ENCODE data around the gene ASIC4.
A peak's percentile ranks its signal among the peaks of the same experiment; 100 is the strongest.

The ASIC4 gene

DNA sequence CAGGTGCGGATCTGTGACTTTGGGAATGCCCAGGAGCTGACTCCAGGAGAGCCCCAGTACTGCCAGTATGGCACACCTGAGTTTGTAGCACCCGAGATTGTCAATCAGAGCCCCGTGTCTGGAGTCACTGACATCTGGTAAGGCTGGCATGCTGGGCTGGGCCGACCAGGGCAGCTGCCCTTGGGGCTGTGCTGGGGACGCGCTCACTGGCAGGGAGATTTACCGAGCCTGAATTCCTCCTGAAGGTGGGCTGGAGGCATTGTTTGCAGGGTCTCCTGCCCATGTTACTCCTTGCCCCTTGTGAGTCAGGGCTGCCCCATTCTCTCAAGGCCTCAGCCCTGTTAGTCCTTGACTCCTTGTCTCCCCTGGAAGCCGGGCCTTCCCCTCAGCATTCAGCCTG is 34.3 kb upstream of the ASIC4 start:
- no peak for DNase-seq (ENCODE audit: low read depth in 2 of 2)

DNA sequence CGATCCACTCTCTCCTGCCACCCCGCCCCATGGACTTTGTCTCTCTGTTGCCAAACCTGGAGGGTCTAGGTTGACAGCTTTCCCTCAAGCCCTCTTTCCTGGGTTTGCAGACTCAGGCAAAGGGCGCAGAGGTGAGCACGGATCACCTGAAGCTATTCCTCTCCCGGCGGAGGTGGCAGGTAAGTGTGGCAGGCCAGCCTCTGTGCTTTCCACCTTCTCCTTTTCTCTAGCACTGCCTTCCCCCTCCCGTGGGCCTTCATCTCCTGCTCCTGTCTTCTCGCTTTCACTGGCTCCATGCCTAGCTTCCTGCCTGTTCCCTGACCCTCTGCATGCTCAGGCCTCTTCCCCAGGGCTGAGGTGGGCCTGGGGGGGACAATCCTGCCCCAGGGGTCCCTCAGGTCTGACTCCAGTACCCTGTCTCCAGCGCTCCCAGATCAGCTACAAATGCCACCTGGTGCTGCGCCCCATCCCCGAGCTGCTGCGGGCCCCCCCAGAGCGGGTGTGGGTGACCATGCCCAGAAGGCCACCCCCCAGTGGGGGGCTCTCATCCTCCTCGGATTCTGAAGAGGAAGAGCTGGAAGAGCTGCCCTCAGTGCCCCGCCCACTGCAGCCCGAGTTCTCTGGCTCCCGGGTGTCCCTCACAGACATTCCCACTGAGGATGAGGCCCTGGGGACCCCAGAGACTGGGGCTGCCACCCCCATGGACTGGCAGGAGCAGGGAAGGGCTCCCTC is 31.4 kb upstream of the ASIC4 start:
- no peak for DNase-seq (ENCODE audit: low read depth in 2 of 2)

DNA sequence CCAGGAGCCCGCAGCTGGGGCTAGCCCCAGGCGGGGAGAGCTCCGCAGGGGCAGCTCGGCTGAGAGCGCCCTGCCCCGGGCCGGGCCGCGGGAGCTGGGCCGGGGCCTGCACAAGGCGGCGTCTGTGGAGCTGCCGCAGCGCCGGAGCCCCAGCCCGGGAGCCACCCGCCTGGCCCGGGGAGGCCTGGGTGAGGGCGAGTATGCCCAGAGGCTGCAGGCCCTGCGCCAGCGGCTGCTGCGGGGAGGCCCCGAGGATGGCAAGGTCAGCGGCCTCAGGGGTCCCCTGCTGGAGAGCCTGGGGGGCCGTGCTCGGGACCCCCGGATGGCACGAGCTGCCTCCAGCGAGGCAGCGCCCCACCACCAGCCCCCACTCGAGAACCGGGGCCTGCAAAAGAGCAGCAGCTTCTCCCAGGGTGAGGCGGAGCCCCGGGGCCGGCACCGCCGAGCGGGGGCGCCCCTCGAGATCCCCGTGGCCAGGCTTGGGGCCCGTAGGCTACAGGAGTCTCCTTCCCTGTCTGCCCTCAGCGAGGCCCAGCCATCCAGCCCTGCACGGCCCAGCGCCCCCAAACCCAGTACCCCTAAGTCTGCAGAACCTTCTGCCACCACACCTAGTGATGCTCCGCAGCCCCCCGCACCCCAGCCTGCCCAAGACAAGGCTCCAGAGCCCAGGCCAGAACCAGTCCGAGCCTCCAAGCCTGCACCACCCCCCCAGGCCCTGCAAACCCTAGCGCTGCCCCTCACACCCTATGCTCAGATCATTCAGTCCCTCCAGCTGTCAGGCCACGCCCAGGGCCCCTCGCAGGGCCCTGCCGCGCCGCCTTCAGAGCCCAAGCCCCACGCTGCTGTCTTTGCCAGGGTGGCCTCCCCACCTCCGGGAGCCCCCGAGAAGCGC is 30.6 kb upstream of the ASIC4 start:
- no peak for DNase-seq (ENCODE audit: low read depth in 2 of 2)

DNA sequence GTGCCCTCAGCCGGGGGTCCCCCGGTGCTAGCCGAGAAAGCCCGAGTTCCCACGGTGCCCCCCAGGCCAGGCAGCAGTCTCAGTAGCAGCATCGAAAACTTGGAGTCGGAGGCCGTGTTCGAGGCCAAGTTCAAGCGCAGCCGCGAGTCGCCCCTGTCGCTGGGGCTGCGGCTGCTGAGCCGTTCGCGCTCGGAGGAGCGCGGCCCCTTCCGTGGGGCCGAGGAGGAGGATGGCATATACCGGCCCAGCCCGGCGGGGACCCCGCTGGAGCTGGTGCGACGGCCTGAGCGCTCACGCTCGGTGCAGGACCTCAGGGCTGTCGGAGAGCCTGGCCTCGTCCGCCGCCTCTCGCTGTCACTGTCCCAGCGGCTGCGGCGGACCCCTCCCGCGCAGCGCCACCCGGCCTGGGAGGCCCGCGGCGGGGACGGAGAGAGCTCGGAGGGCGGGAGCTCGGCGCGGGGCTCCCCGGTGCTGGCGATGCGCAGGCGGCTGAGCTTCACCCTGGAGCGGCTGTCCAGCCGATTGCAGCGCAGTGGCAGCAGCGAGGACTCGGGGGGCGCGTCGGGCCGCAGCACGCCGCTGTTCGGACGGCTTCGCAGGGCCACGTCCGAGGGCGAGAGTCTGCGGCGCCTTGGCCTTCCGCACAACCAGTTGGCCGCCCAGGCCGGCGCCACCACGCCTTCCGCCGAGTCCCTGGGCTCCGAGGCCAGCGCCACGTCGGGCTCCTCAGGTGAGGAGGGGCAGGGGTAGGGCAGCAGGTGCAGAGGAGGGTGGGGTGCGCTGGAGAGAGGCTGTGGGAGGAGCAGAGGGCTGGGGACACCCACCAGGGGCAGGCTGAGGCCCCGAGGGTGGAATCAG is 29.7 kb upstream of the ASIC4 start:
- no peak for DNase-seq (ENCODE audit: low read depth in 2 of 2)

DNA sequence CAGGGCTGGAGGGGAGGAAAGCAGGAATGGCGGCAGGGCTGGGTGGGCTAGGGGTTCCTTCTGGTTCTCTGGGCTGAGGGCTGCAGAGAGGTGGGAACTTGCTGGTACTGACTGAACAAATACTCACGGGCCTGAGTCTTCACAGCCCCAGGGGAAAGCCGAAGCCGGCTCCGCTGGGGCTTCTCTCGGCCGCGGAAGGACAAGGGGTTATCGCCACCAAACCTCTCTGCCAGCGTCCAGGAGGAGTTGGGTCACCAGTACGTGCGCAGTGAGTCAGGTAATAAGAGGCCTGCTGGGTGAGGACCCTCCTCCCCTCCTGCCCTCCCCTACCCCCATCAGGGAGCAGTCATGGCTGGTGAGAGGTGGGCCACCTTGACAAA is 29.1 kb upstream of the ASIC4 start:
- DNase-seq (ENCODE audit: low read depth in 2 of 2): no peak

DNA sequence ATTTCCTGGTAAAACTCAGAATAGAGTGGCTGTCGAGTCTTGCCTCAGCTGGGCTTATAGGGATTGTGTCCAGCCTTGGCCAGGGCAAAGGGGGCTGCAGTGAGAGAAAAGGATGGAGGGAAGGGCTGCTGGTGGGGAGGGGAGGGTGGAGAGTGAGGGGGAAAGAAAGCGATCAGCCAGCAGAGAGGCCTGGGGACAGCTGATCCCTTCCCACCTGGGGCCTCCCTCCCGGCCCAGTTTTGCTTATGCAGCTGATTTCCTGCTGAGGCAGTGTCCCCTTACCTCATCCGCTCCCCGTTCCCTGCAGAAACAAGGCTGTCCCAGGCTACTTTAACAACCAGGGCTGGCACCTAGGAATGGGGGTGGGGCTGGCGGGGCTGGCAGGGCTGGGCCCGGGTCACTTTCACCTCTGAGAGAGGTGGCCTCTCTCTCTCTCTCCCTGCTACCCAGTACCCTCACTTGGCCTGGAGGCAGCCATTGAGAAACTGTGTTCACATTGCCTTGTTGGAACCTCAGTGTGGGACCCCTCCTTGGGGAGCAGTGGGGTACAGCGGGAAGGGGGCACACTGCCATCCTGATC is 27.8 kb upstream of the ASIC4 start:
- no peak for DNase-seq (ENCODE audit: low read depth in 2 of 2)

DNA sequence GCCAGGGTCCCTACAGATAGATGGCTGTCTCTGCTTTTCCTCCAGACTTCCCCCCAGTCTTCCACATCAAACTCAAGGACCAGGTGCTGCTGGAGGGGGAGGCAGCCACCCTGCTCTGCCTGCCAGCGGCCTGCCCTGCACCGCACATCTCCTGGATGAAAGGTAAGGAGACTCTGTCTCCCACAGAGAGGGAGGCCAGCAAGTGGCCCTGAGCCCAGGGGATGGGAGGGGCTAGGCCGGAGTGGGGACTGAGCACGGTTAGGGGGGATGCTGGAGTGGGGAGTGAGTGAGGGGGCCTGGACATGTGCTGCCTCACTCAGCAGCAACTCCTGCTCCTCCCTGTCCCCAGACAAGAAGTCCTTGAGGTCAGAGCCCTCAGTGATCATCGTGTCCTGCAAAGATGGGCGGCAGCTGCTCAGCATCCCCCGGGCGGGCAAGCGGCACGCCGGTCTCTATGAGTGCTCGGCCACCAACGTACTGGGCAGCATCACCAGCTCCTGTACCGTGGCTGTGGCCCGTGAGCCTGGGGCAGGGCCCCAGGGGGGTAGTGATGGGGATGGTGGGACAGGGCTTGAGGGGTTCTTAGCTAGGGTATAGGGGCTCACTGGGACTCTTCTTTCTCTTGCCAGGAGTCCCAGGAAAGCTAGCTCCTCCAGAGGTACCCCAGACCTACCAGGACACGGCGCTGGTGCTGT is 26.0 kb upstream of the ASIC4 start:
- no peak for DNase-seq (ENCODE audit: low read depth in 2 of 2)

DNA sequence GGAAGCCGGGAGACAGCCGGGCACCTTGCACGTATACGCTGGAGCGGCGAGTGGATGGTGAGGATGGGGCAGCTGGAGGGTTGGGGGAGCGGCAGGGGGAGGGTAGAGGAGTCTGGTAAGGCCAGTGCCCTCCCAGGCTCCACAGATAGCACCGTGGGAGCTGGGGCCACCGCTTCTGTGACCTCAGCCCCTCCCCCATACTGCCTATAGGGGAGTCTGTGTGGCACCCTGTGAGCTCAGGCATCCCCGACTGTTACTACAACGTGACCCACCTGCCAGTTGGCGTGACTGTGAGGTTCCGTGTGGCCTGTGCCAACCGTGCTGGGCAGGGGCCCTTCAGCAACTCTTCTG is 25.5 kb upstream of the ASIC4 start:
- no peak for DNase-seq (ENCODE audit: low read depth in 2 of 2)

DNA sequence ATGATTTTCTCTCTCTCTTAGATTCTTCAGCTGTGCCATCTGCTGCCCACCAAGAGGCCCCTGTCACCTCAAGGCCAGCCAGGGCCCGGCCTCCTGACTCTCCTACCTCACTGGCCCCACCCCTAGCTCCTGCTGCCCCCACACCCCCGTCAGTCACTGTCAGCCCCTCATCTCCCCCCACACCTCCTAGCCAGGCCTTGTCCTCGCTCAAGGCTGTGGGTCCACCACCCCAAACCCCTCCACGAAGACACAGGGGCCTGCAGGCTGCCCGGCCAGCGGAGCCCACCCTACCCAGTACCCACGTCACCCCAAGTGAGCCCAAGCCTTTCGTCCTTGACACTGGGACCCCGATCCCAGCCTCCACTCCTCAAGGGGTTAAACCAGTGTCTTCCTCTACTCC is 25.0 kb upstream of the ASIC4 start:
- DNase-seq (ENCODE audit: low read depth in 2 of 2): no peak

DNA sequence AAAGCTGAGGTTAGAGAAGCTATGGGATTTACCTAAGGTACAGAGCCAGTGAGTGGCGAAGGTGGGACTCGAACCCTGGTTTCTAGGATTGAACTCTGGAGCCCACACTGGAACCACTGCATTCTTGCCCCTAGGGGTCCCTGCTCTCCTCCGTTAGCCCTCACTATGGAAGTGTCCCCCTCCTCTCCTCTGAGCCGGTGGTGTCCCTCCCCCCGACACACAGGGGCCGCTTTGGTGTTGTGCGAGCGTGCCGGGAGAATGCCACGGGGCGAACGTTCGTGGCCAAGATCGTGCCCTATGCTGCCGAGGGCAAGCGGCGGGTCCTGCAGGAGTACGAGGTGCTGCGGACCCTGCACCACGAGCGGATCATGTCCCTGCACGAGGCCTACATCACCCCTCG is 24.1 kb upstream of the ASIC4 start:
- DNase-seq (ENCODE audit: low read depth in 2 of 2): no peak

DNA sequence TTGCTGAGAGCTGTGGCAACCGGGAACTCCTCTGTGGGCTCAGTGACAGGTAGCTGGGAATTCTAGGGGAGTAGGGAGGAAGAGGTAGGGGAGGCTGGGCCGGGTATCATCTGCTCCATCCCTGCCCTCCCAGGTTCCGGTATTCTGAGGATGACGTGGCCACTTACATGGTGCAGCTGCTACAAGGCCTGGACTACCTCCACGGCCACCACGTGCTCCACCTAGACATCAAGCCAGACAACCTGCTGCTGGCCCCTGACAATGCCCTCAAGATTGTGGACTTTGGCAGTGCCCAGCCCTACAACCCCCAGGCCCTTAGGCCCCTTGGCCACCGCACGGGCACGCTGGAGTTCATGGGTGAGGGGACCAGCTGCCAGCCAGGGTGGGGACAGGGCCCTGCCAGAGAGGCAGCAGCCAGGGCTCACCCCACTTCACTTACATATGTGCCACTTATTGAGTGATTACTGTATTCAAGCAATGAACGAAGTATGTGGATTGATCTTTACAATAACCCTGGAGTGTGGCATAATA is 23.6 kb upstream of the ASIC4 start:
- DNase-seq (ENCODE audit: low read depth in 2 of 2): no peak

DNA sequence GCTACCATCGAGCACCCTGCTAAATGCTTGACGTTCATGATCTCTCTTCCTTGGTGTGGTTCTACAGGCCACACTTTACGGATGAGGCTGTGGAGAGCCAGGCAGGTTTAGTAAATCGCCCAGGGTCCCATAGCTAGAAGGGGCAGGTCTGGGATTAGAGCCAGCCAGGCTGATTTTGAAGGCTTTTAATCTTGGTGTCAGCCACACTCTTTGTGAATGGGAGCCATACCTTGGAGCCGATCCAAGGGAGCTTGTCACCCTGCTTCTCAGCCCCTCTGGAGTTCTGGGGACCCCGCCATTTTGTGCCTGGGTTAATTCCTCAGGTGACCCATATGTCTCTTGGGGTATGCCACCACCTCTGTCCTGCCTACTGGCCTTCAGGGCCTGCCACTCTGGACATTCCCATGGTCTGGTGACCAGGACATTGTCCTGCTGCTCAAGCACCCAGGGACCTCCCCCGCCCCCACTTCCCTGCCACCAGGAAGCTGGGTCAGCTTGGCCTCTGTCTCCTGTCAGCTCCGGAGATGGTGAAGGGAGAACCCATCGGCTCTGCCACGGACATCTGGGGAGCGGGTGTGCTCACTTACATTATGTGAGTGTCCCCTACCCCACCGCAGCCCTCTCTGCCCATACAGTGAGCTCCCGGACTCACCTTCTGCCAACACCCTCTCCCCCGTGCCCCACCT is 22.9 kb upstream of the ASIC4 start:
- no peak for DNase-seq (ENCODE audit: low read depth in 2 of 2)

DNA sequence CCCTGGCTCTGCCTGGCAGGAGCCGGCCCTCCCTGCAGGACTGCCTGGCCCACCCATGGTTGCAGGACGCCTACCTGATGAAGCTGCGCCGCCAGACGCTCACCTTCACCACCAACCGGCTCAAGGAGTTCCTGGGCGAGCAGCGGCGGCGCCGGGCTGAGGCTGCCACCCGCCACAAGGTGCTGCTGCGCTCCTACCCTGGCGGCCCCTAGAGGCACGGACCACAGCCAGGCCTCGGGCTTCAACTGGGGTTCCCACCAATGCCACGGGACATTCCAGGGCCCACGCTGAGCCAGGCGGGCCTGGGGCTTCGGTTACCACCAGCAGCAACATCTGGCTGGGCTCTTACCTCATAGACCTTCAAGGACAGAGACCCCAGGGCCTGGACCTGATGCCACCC is 21.7 kb upstream of the ASIC4 start:
- DNase-seq (ENCODE audit: low read depth in 2 of 2): no peak

DNA sequence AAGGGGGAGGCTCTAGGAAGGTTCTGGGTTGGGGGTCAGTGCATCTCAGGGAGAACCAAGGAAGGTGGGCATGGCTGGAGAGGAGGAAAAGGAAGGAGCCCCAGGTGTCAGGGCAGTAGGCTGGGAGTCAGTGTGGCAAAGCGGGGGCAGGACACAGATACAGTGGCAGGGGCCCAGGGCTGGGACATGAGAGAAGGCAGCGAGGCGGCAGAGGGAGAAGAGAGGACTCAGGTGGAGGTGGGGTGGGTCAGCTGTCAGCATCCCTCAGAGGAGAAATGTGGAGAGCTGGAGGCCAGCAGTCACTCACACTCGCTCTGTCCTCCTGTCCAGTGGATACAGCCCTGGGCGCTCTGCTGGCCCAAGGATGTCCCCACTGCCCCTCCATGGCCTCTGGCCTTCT is 21.2 kb upstream of the ASIC4 start:
- DNase-seq (ENCODE audit: low read depth in 2 of 2): no peak

DNA sequence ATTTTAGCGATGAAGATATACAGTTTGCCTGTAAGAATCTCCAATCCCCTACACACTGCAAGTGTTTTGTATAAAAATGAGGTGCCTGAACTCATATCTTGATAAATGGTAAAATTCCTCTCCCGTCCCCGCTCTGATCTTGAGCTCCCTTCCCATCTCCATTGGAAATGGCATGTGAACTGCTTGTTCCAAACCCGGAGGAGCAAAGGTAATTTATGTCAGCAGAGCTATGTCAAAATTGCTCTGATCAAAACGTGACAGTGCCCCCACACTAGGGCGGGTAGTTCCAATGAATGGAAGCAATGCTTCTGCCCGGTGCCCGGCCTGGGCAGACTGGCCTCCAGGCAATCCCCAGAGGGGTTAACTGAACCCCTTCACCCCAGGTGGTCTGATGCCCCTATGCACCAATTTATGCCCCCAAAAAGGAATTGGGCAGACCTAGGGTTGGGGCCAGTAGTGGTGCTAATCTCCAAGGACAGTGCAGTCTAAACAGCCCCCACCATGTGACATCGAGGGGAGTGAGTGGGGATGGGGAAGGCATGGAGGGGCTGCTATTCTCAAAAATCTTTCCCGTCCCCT is 19.2 kb upstream of the ASIC4 start:
- DNase-seq (ENCODE audit: low read depth in 2 of 2): no peak

DNA sequence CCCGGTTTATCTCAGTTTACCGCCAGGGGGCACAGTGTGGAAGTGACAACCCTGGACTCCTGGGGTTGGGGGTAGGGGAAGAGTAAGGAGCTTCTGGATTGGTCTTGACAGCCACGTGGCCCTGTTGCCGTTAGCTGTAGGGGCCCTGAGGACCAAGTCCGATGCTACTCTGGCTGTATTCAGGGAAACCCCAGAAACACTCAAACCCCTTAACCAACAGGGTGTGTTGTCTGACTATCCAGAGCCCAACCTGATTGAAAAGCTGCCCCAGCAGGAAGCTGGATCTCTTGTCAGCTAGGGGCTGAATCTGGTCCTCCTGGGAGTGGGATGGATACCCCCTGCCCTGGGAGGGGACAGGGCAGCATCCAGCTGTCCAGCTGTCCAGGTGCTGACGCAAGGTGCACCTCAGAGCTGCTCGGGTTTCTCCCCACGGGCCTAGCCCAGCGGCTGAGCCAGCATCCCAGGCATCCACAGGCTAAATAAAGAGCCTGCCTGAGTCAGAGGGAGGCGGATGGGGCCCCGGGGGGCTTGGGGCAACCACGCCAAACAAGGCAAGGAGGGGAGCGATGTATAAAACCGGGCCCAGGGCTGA is 18.7 kb upstream of the ASIC4 start:
- DNase-seq (ENCODE audit: low read depth in 2 of 2): peak in 1 of 2 donors; percentile 13

DNA sequence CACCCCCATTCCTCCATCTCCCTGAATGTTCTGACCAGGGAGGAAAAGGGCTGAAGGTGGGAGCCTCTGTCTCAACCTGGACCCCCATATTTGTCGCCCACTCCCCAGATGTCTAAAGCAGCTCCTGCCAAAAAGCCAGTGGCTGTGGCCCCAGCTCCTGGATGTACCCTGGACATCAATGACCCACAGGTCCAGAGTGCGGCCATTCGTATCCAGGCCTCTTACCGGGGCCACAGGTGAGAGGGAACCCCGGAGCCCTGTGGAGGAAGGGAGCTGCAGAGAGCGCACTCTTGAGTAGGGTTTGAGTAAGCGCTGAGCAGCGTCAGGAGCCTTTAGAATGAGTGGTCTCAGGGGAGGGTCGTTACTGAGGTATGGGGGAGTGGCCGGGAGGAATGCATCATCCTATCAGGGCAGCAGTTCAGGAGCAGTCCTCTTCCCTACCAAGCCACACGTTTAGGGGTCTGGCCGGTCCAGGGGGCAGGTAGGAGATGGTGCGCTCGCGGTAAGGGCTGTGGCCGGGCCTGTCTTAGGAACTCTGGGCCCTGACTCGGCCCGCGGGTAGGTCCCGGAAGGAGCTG is 17.9 kb upstream of the ASIC4 start:
- no peak for DNase-seq (ENCODE audit: low read depth in 2 of 2)

DNA sequence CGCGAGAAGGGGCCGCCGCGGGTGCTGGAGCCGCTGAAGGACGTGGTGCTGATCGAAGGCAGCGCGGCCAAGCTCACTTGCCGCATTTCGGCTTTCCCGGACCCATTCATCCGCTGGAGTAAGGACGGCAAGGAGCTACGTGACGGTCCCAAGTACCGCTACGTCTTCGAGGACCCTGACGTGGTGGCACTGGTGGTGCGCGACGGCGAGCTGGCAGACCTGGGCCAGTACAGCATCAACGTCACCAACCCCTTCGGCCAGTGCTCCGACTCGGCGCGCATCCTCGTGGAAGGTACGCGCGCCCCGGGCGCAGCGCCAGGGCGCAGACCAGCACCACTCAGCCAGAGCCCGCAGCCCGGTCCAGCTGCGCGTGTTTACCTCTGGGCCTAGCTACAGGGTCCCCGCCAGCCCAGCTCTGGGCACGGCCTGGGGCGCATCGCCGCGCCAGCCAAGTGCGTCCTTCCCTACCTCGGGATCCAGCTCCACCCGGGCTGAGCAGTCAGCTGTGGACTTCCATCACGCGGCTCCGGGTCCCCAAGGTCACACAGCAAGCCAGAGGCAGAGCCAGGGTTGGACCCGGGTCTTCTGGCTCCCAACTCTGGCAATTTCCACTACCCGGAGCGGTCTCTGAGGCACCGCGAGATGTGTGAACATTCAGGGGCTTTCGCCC is 17.3 kb upstream of the ASIC4 start:
- no peak for DNase-seq (ENCODE audit: low read depth in 2 of 2)

Measured in activated CD8-positive, alpha-beta memory T cell treated with anti-CD3 and anti-CD28 coated beads for 4 hours (primary cell).